PC-3 (cell line): ENCODE data around the gene GPBP1L1. TPM values are rescaled to one million over a fixed set of nuclear protein-coding genes. Genes with fewer than 3 reads are reported as not detected.

ENCODE experiments used
- ATAC-seq: fragments of 200-7000 bp; cut with Tn5 transposase; 2 replicates; pipeline ENCODE4 v1.9.1; 2020; ENCODE audit warnings: mild to moderate bottlenecking, moderate library complexity
- BruUV-seq: library from RNA; stranded (reverse); fragments of 400-500 nt; replicated peaks from 2 replicates; lab custom pipeline; 2021; lab: Mats Ljungman, UMichigan
- CTCF ChIA-PET: fragments of 300-600 bp; sonication (Branson Sonifier 250); formaldehyde crosslinking; loops from one replicate; lab custom pipeline; 2022; ENCODE audit warnings: antibody characterized with exemption; lab: Charles Lee
- POLR2A ChIA-PET: fragments of 300-600 bp; sonication (Branson Sonifier 250); formaldehyde crosslinking; loops from one replicate; lab custom pipeline; 2022; ENCODE audit warnings: antibody characterized with exemption; ENCODE audit not compliant: unreplicated experiment; lab: Charles Lee
- DNase-seq: peaks from one replicate; pipeline ENCODE4 v3.0.0-alpha.2; 2015
- H2AFZ ChIP-seq: fragments of 300-600 bp; sonication (generic); 2 replicates; pipeline ENCODE4 v1.6.0; 2016; ENCODE audit warnings: antibody characterized with exemption, low read length
- H3F3A ChIP-seq: fragments of 300-600 bp; sonication (generic); one replicate; pipeline ENCODE4 v1.6.0; 2017; ENCODE audit warnings: antibody characterized with exemption, low read length, control low read depth, mild to moderate bottlenecking; ENCODE audit not compliant: unreplicated experiment
- H3K27ac ChIP-seq: fragments of 300-600 bp; sonication (generic); 2 replicates; pipeline ENCODE4 v1.5.1; 2016; ENCODE audit warnings: mild to moderate bottlenecking, low read length
- H3K27me3 ChIP-seq: fragments of 300-600 bp; sonication (generic); 2 replicates; pipeline ENCODE4 v1.6.1; 2016; ENCODE audit warnings: low read length, mixed read lengths
- H3K36me3 ChIP-seq: fragments of 300-600 bp; sonication (generic); 2 replicates; pipeline ENCODE4 v1.6.1; 2016; ENCODE audit warnings: low read depth, mixed run types, low read length, mixed read lengths
- H3K4me1 ChIP-seq: fragments of 300-600 bp; sonication (generic); 2 replicates; pipeline ENCODE4 v1.5.1; 2016; ENCODE audit warnings: low read length; ENCODE audit not compliant: insufficient read depth
- H3K4me2 ChIP-seq: fragments of 300-600 bp; sonication (generic); 2 replicates; pipeline ENCODE4 v1.6.0; 2016; ENCODE audit warnings: low read length
- H3K4me3 ChIP-seq: fragments of 300-600 bp; sonication (generic); 2 replicates; pipeline ENCODE4 v1.5.1; 2016; ENCODE audit warnings: mild to moderate bottlenecking, low read length, mixed read lengths
- H3K79me2 ChIP-seq: fragments of 300-600 bp; sonication (generic); 2 replicates; pipeline ENCODE4 v1.6.1; 2017; ENCODE audit warnings: low read length, mixed read lengths
- H3K9ac ChIP-seq: fragments of 300-600 bp; sonication (generic); 2 replicates; pipeline ENCODE4 v1.6.0; 2016; ENCODE audit warnings: mild to moderate bottlenecking, low read length
- H3K9me2 ChIP-seq: fragments of 300-600 bp; sonication (generic); replicated peaks from 2 replicates; pipeline ENCODE4 v1.6.1; 2016; ENCODE audit warnings: mixed run types, low read length, mixed read lengths
- H3K9me3 ChIP-seq: fragments of 300-600 bp; sonication (generic); 2 replicates; pipeline ENCODE4 v1.6.1; 2016; ENCODE audit warnings: low read length, mixed read lengths
- H4K20me1 ChIP-seq: fragments of 300-600 bp; sonication (generic); 2 replicates; pipeline ENCODE4 v1.6.1; 2016; ENCODE audit warnings: low read length, mixed read lengths
- CTCF ChIP-seq: fragments of 300-600 bp; sonication (generic); conservative IDR thresholded peaks from 2 replicates; pipeline ENCODE4 v1.5.1; 2017; ENCODE audit warnings: antibody characterized with exemption, low read depth, mild to moderate bottlenecking, low read length
- EZH2 ChIP-seq: fragments of 300-600 bp; sonication (generic); IDR thresholded peaks from one replicate; pipeline ENCODE4 v1.6.1; 2017; ENCODE audit warnings: antibody characterized with exemption, mild to moderate bottlenecking, low read length; ENCODE audit not compliant: unreplicated experiment
- EZH2phosphoT487 ChIP-seq: fragments of 300-600 bp; sonication (generic); IDR thresholded peaks from 2 replicates; pipeline ENCODE4 v1.6.1; 2018; ENCODE audit warnings: mild to moderate bottlenecking, antibody characterized with exemption, low read length, borderline replicate concordance
- intact Hi-C: fragments of 100-400 bp; cut with micrococcal nuclease; formaldehyde crosslinking; loops from 2 replicates; pipeline ENCODE4 v1.9.0; 2023
- total RNA-seq: library from RNA; depleted of rRNA; stranded (reverse); fragments of >200 nt; gene quantifications from 2 replicates; pipeline ENCODE4 v1.2.3, GENCODE V29; 2014

GPBP1L1 gene
- total RNA-seq, 1 experiment from 2014 or later, result 63.0 TPM

- Histone ChIP-seq H3K79me2 (peaks cover 98% of the 10 kb centered on the region), H3F3A (no peaks in the 10 kb centered on the region), H3K9me2 (no peaks in the 10 kb centered on the region), H3K9ac (no peak overlapping the region), H4K20me1 (peaks cover 67% of the 10 kb centered on the region), H3K4me3 (no peak overlapping the region), H3K27ac (no peak overlapping the region), H3K4me1 (peaks cover 8% of the 10 kb centered on the region), H3K4me2 (no peak overlapping the region), H2AFZ (no peak overlapping the region), H3K36me3 (peaks cover 25% of the 10 kb centered on the region; the same call in 1 of the 2 replicates), H3K27me3 (no peaks in the 10 kb centered on the region), H3K9me3 (no peaks in the 10 kb centered on the region)
- intact Hi-C loops, result no loop called here
- ChIA-PET POLR2A (no interaction called here), CTCF (no interaction called here)
- no TSS peak for BruUV-seq
- DNase-seq (no peak), ATAC-seq (no peak)
- TF ChIP-seq EZH2phosphoT487 (no peak), EZH2 (no peak), CTCF (no peak)
These were observed 11.9 kb downstream of the GPBP1L1 start for GRCh38 chr1:45674478-45674877.

GRCh38 chr1:45673956-45674355 is 12.4 kb downstream of the GPBP1L1 start:
- Histone ChIP-seq H3K36me3 (peaks cover 25% of the 10 kb centered on the region; the same call in 1 of the 2 replicates), H3K9ac (no peak overlapping the region), H3K4me3 (no peak overlapping the region), H4K20me1 (peaks cover 67% of the 10 kb centered on the region), H3F3A (no peaks in the 10 kb centered on the region), H3K27ac (no peak overlapping the region), H3K27me3 (no peaks in the 10 kb centered on the region), H3K4me2 (no peak overlapping the region), H3K9me3 (no peaks in the 10 kb centered on the region), H3K9me2 (no peaks in the 10 kb centered on the region), H2AFZ (no peak overlapping the region), H3K79me2 (peaks cover 98% of the 10 kb centered on the region), H3K4me1 (peaks cover 3% of the 10 kb centered on the region; the same call in 1 of the 2 replicates)
- ATAC-seq, result no peak
- CTCF ChIA-PET, result no interaction called here
- intact Hi-C loops, result no loop called here
- no TSS peak for BruUV-seq
- POLR2A ChIA-PET, result no interaction called here
- TF ChIP-seq EZH2, result no peak
- DNase-seq, result no peak

- Histone ChIP-seq H3K4me3 (no peak overlapping the region), H3K9ac (no peak overlapping the region), H3F3A (no peaks in the 10 kb centered on the region), H3K36me3 (peaks cover 25% of the 10 kb centered on the region; the same call in 1 of the 2 replicates), H3K9me3 (no peaks in the 10 kb centered on the region), H3K4me2 (no peak overlapping the region), H4K20me1 (peaks cover 58% of the 10 kb centered on the region), H3K27me3 (no peaks in the 10 kb centered on the region), H3K9me2 (no peaks in the 10 kb centered on the region), H2AFZ (no peak overlapping the region), H3K4me1 (no peaks in the 10 kb centered on the region), H3K79me2 (peaks cover 99% of the 10 kb centered on the region), H3K27ac (no peak overlapping the region)
- ChIA-PET CTCF (no interaction called here), POLR2A (no interaction called here)
- ATAC-seq (no peak), DNase-seq (no peak)
- no peak for TF ChIP-seq EZH2
- no peak for TF ChIP-seq EZH2phosphoT487
- no peak for TF ChIP-seq CTCF
- intact Hi-C loops, result no loop called here
- no TSS peak for BruUV-seq
These were observed 16.3 kb downstream of the GPBP1L1 start for GRCh38 chr1:45669859-45670655.
